Right renal pelvis (tissue), 4 donors: ENCODE results near the gene DNAH11. TPM values are rescaled to one million over a fixed set of nuclear protein-coding genes. Genes with fewer than 3 reads are reported as not detected.

Experiments
- DNase-seq, 4 donors: peaks; one replicate each; pipeline ENCODE4 v3.0.0-alpha.2; 2013; ENCODE audit warnings: low read depth in 4 of 4, low spot score in 3 of 4, missing footprints in 1 of 4
- polyA plus RNA-seq, 4 donors: library from polyadenylated mRNA; unstranded; fragments of 120-200 nt; gene quantifications; one replicate each; pipeline ENCODE4 v1.2.1, GENCODE V29; 2013; ENCODE audit not compliant: insufficient read length in 4 of 4

Gene DNAH11
- polyA plus RNA-seq, 4 donors: 1.5 to 2.4 (median 1.9) TPM

DNA sequence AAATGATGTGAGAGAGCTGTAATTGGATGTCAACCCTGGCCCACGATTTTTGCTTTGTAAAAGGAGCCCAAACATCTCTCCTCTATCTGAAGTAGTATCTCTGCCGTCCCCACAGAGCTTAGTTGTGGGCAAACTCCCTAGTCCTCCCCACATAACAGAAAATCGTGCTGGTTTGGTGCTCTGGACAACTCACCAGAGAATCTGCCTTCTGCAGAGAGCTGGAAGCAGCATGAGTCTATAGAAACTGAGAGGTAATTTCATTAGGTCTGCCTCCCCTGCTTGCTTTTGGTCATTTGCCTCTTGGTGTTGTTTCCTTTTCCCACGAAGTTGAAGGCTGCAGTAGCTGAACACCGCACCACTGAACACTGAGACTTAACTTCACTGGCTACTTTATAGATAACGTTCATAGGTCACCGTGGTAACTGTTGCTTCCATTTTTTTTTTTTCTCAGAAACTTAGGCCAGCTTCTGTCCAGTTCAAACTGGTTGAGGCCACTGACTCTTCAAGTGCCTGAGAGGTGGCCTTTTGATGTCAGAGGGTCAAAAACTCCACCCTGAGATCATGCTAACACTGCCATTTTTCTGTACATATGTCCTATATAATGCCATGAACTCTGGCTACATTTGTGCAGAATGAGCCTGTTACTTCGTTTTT is 406.2 kb downstream of the DNAH11 start:
- DNase-seq: no peak

Other genes with a start within 250 kb of the DNAH11 start
- 10 to 100 TPM; 13.1 to 17.8 (median 16.7) TPM for gene SP4, start 115.0 kb upstream of the DNAH11 start, polyA plus RNA-seq